Panc1 (cell line): ENCODE results near the gene CNTF. TPM values are rescaled to one million over a fixed set of nuclear protein-coding genes. Genes with fewer than 3 reads are reported as not detected.

Experiments
- ATAC-seq: fragments of 200-7000 bp; cut with Tn5 transposase; 2 replicates; pipeline ENCODE4 v1.9.1; 2020; ENCODE audit warnings: mild to moderate bottlenecking, moderate library complexity
- BruUV-seq: library from RNA; stranded (reverse); fragments of 400-500 nt; replicated peaks from 2 replicates; lab custom pipeline; 2021; lab: Mats Ljungman, UMichigan
- CTCF ChIA-PET: fragments of 300-600 bp; sonication (Branson Sonifier 250); formaldehyde crosslinking; loops from one replicate; lab custom pipeline; 2022; ENCODE audit warnings: antibody characterized with exemption; lab: Charles Lee
- POLR2A ChIA-PET: fragments of 300-600 bp; sonication (Branson Sonifier 250); formaldehyde crosslinking; loops from one replicate; lab custom pipeline; 2022; ENCODE audit warnings: antibody characterized with exemption; lab: Charles Lee
- DNase-seq: peaks from one replicate; pipeline ENCODE4 v3.0.0-alpha.2; 2010; ENCODE audit warnings: low read depth, low spot score
- H3K27ac ChIP-seq: 2 replicates; pipeline ENCODE4 v1.5.1; 2011; ENCODE audit warnings: mild to moderate bottlenecking, low read length, inconsistent platforms
- H3K27me3 ChIP-seq: fragments of 200-500 bp; sonication (Bioruptor generic); 2 replicates; pipeline ENCODE4 v1.6.0; 2014; ENCODE audit warnings: low read length, inconsistent platforms; ENCODE audit not compliant: control insufficient read depth, insufficient read depth
- H3K36me3 ChIP-seq: fragments of 200-500 bp; sonication (Bioruptor generic); 2 replicates; pipeline ENCODE4 v1.5.1; 2014; ENCODE audit warnings: inconsistent platforms, mild to moderate bottlenecking, low read length, moderate library complexity; ENCODE audit not compliant: control insufficient read depth, insufficient read depth
- H3K4me1 ChIP-seq: 2 replicates; pipeline ENCODE4 v1.5.1; 2011; ENCODE audit warnings: inconsistent platforms, mild to moderate bottlenecking, low read length, moderate library complexity; ENCODE audit not compliant: control insufficient read depth, insufficient read depth
- H3K4me3 ChIP-seq, 2 experiments: 2 replicates each; pipeline ENCODE4 v1.5.1; 2011 to 2012; ENCODE audit warnings: low read depth in 2 of 2, low read length in 2 of 2, mild to moderate bottlenecking in 2 of 2, inconsistent platforms in 1 of 2, moderate library complexity in 1 of 2
- H3K9me3 ChIP-seq: fragments of 200-500 bp; sonication (Bioruptor generic); 2 replicates; pipeline ENCODE4 v1.5.1; 2014; ENCODE audit warnings: low read depth, mild to moderate bottlenecking, inconsistent platforms, low read length, moderate library complexity; ENCODE audit not compliant: control insufficient read depth, insufficient read depth
- CTCF ChIP-seq: fragments of 450-650 bp; IDR thresholded peaks from 2 replicates; pipeline ENCODE4 v1.5.1; 2017; ENCODE audit warnings: mild to moderate bottlenecking
- POLR2AphosphoS5 ChIP-seq: IDR thresholded peaks from 2 replicates; pipeline ENCODE4 v1.6.1; 2012; ENCODE audit warnings: mild to moderate bottlenecking, low read depth, low read length, moderate library complexity
- SIN3A ChIP-seq: IDR thresholded peaks from 2 replicates; pipeline ENCODE4 v1.6.1; 2012; ENCODE audit warnings: low read depth, mild to moderate bottlenecking, low read length, moderate library complexity, borderline replicate concordance; ENCODE audit not compliant: insufficient read depth
- TCF7L2 ChIP-seq: IDR thresholded peaks from 2 replicates; pipeline ENCODE4 v1.6.1; 2011; ENCODE audit warnings: mild to moderate bottlenecking, low read depth, low read length, inconsistent platforms
- in situ Hi-C: cut with HindIII; loops from 2 replicates; pipeline ENCODE4 v1.10.0; 2016; ENCODE audit warnings: low sequenced_read_pairs, low pct_unique_long_range_greater_than_20kb
- intact Hi-C: fragments of 100-400 bp; cut with micrococcal nuclease; formaldehyde crosslinking; loops from one replicate; pipeline ENCODE4 v1.10.0; 2022; ENCODE audit not compliant: unreplicated experiment
- total RNA-seq: library from RNA; stranded (reverse); gene quantifications from one replicate; pipeline ENCODE4 v1.2.1, GENCODE V29; 2021; ENCODE audit not compliant: unreplicated experiment
- TF ChIP-seq, protein P1 (sequence below), 2 experiments: IDR thresholded peaks; 2 replicates each; pipeline ENCODE4 v1.6.1; 2011 to 2012; ENCODE audit warnings: low read depth in 2 of 2, control low read depth in 1 of 2, low read length in 1 of 2, mild to moderate bottlenecking in 1 of 2, moderate library complexity in 1 of 2; ENCODE audit not compliant: insufficient read depth in 1 of 2

Gene CNTF
- total RNA-seq, 1 experiment from 2014 or later, result 3.0 TPM

GRCh38 chr11:58592760-58593472, 29.5 kb upstream of the CNTF start:
- no TSS peak for BruUV-seq
- H3K27ac ChIP-seq, result no peak overlapping the region
- DNase-seq, result no peak
- H3K27me3 ChIP-seq, result no peaks in the 10 kb centered on the region
- peaks cover 3% of the 10 kb centered on the region; the same call in 1 of the 2 replicates for H3K36me3 ChIP-seq
- no peak for ATAC-seq
- CTCF ChIA-PET, result no interaction called here
- POLR2A ChIA-PET, result no interaction called here
- H3K9me3 ChIP-seq, result no peaks in the 10 kb centered on the region
- in situ Hi-C loops, result no loop called here
- no peak overlapping the region for H3K4me3 ChIP-seq
- TF ChIP-seq SIN3A (no peak), CTCF (no peak), TCF7L2 (no peak), POLR2AphosphoS5 (no peak)
- TF ChIP-seq, protein P1, sequence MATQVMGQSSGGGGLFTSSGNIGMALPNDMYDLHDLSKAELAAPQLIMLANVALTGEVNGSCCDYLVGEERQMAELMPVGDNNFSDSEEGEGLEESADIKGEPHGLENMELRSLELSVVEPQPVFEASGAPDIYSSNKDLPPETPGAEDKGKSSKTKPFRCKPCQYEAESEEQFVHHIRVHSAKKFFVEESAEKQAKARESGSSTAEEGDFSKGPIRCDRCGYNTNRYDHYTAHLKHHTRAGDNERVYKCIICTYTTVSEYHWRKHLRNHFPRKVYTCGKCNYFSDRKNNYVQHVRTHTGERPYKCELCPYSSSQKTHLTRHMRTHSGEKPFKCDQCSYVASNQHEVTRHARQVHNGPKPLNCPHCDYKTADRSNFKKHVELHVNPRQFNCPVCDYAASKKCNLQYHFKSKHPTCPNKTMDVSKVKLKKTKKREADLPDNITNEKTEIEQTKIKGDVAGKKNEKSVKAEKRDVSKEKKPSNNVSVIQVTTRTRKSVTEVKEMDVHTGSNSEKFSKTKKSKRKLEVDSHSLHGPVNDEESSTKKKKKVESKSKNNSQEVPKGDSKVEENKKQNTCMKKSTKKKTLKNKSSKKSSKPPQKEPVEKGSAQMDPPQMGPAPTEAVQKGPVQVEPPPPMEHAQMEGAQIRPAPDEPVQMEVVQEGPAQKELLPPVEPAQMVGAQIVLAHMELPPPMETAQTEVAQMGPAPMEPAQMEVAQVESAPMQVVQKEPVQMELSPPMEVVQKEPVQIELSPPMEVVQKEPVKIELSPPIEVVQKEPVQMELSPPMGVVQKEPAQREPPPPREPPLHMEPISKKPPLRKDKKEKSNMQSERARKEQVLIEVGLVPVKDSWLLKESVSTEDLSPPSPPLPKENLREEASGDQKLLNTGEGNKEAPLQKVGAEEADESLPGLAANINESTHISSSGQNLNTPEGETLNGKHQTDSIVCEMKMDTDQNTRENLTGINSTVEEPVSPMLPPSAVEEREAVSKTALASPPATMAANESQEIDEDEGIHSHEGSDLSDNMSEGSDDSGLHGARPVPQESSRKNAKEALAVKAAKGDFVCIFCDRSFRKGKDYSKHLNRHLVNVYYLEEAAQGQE (IDR thresholded peaks at IDR 0.05; ENCODE audit: insufficient read depth in 1 of 2, low read depth in 2 of 2, low read length in 1 of 2), result no peak
- intact Hi-C loops, result no loop called here
- peaks cover 10% of the 10 kb centered on the region; the same call in 1 of the 2 replicates for H3K4me1 ChIP-seq

GRCh38 chr11:58594826-58595225, 27.6 kb upstream of the CNTF start:
- Histone ChIP-seq H3K4me3 (no peak overlapping the region), H3K27me3 (no peaks in the 10 kb centered on the region), H3K4me1 (peaks cover 10% of the 10 kb centered on the region; the same call in 1 of the 2 replicates), H3K36me3 (no peaks in the 10 kb centered on the region), H3K27ac (no peak overlapping the region), H3K9me3 (no peaks in the 10 kb centered on the region)
- in situ Hi-C loops, result no loop called here
- CTCF ChIA-PET, result no interaction called here
- ATAC-seq (no peak), DNase-seq (no peak)
- no peak for TF ChIP-seq TCF7L2
- TF ChIP-seq POLR2AphosphoS5, result no peak
- TF ChIP-seq, protein P1 (IDR thresholded peaks at IDR 0.05; ENCODE audit: insufficient read depth in 1 of 2, low read depth in 2 of 2, low read length in 1 of 2), result no peak
- no peak for TF ChIP-seq CTCF
- no peak for TF ChIP-seq SIN3A
- POLR2A ChIA-PET, result no interaction called here
- intact Hi-C loops, result no loop called here
- BruUV-seq, result no TSS peak
